Stomach (tissue), 4 donors: ENCODE measurements around the gene KRT76.

Experiments
- POLR2A ChIP-seq, 4 donors: fragments of 450-650 bp; IDR thresholded peaks; one replicate each; pipeline ENCODE4 v1.6.1; 2016; ENCODE audit warnings: antibody characterized with exemption in 4 of 4, control low read depth in 2 of 4, mild to moderate bottlenecking in 1 of 4, moderate library complexity in 1 of 4
- TF ChIP-seq, protein P1 (sequence below), 7 experiments: fragments of 450-650 bp in 4 of 7; fragments of 200-600 bp in 3 of 7; sonication (generic) in 3 of 7; IDR thresholded peaks; one replicate each; pipeline ENCODE4 v1.5.1; 2016 to 2019; ENCODE audit warnings: antibody characterized with exemption in 7 of 7, control low read depth in 2 of 7, mild to moderate bottlenecking in 1 of 7

DNA sequence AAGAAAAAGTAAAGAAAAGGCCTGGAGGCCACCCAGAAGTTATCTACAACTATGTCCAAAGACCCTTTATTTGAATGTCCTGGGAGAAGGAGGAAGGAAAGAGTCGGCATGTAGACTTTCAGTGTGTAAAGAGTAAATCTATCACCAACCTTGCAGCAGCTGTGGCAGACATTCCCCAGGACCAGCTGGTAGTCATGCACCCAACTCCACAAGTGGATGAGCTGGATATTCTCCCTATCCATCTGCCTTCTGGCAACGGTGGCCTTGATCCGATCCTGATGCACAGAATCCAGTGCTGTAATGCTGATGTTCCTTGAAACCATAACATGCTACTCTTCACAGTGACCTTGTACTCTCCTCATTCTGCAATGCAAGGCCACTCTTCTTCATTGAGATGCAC lies 27.3 kb downstream of the KRT76 start:
- TF ChIP-seq, protein P1, sequence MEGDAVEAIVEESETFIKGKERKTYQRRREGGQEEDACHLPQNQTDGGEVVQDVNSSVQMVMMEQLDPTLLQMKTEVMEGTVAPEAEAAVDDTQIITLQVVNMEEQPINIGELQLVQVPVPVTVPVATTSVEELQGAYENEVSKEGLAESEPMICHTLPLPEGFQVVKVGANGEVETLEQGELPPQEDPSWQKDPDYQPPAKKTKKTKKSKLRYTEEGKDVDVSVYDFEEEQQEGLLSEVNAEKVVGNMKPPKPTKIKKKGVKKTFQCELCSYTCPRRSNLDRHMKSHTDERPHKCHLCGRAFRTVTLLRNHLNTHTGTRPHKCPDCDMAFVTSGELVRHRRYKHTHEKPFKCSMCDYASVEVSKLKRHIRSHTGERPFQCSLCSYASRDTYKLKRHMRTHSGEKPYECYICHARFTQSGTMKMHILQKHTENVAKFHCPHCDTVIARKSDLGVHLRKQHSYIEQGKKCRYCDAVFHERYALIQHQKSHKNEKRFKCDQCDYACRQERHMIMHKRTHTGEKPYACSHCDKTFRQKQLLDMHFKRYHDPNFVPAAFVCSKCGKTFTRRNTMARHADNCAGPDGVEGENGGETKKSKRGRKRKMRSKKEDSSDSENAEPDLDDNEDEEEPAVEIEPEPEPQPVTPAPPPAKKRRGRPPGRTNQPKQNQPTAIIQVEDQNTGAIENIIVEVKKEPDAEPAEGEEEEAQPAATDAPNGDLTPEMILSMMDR (IDR thresholded peaks at IDR 0.05) = no peak
- TF ChIP-seq POLR2A (IDR thresholded peaks at IDR 0.05) = no peak
